PFSK-1 (cell line): ENCODE measurements around the gene RBM47.

Experiments
- FOXP2 ChIP-seq: optimal IDR thresholded peaks from 2 replicates; pipeline ENCODE3; 2011; ENCODE audit warnings: borderline replicate concordance, control low read depth, inconsistent platforms; ENCODE audit not compliant: insufficient read depth; ENCODE audit errors: extremely low read length, extremely low read depth
- POLR2AphosphoS5 ChIP-seq: IDR thresholded peaks from 2 replicates; pipeline ENCODE4 v1.6.1; 2012; ENCODE audit warnings: low read depth, mild to moderate bottlenecking, control low read depth, low read length, moderate library complexity
- SIN3A ChIP-seq: IDR thresholded peaks from 2 replicates; pipeline ENCODE4 v1.6.1; 2012; ENCODE audit warnings: mild to moderate bottlenecking, low read length, moderate library complexity, borderline replicate concordance; ENCODE audit not compliant: insufficient read depth
- TAF1 ChIP-seq: IDR thresholded peaks from 2 replicates; pipeline ENCODE4 v1.6.1; 2012; ENCODE audit warnings: low read length, control low read depth, borderline replicate concordance; ENCODE audit not compliant: insufficient read depth
- TF ChIP-seq, protein P1 (sequence below), 2 experiments: IDR thresholded peaks; 2 replicates each; pipeline versions ENCODE4 v1.6.1 to v1.8.0; 2011 to 2012; ENCODE audit warnings: low read depth in 2 of 2, low read length in 2 of 2, control low read depth in 1 of 2, inconsistent platforms in 1 of 2, mild to moderate bottlenecking in 1 of 2, moderate library complexity in 1 of 2; ENCODE audit not compliant: insufficient read depth in 1 of 2

The RBM47 gene

DNA sequence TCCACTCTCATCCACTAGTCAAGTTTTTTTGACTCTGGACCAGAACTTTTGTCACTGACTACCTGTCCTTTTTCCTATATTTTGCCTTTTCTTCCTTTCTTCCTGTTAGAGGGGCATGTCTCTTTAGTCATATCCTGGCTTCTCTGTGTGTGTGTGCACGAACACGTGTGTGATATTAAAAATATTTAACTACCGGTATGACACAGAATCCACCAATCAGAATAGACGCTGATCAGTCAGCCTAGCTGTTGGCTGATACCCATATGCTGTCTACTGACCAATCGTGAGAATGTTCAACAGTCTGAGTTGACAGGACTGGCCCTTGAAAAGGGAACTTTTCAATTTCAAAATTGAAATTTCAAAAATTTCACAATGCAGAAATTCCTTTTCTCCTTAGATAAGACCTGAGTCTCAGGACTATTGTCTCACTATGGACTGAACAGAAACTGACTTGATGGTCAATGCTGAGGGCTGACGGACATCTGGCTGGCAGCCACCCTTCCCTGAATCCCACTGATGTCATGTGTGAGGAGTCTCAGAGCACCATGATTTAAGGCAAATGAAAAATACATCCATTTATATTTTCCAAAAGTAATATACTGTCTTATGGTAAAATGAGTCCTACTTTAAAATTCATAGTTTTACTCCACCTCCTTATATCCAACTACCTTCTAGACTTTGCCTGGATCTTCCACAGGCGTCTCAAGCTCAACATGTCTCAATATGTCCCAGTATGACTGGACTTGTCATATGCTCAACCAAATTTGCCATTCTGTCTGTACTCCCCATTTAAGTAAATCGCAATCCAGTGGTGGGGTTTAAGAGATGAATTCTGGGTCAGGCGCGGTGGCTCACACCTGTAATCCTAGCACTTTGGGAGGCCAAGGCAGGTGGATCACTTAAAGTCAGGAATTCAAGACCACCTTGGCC, 216.5 kb downstream of the RBM47 start:
- TF ChIP-seq, protein P1, sequence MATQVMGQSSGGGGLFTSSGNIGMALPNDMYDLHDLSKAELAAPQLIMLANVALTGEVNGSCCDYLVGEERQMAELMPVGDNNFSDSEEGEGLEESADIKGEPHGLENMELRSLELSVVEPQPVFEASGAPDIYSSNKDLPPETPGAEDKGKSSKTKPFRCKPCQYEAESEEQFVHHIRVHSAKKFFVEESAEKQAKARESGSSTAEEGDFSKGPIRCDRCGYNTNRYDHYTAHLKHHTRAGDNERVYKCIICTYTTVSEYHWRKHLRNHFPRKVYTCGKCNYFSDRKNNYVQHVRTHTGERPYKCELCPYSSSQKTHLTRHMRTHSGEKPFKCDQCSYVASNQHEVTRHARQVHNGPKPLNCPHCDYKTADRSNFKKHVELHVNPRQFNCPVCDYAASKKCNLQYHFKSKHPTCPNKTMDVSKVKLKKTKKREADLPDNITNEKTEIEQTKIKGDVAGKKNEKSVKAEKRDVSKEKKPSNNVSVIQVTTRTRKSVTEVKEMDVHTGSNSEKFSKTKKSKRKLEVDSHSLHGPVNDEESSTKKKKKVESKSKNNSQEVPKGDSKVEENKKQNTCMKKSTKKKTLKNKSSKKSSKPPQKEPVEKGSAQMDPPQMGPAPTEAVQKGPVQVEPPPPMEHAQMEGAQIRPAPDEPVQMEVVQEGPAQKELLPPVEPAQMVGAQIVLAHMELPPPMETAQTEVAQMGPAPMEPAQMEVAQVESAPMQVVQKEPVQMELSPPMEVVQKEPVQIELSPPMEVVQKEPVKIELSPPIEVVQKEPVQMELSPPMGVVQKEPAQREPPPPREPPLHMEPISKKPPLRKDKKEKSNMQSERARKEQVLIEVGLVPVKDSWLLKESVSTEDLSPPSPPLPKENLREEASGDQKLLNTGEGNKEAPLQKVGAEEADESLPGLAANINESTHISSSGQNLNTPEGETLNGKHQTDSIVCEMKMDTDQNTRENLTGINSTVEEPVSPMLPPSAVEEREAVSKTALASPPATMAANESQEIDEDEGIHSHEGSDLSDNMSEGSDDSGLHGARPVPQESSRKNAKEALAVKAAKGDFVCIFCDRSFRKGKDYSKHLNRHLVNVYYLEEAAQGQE (IDR thresholded peaks at IDR 0.05; ENCODE audit: insufficient read depth in 1 of 2, low read depth in 2 of 2, low read length in 2 of 2), result no peak
- TF ChIP-seq FOXP2 (no peak), POLR2AphosphoS5 (no peak), TAF1 (no peak), SIN3A (no peak)

- TF ChIP-seq, protein P1 (IDR thresholded peaks at IDR 0.05; ENCODE audit: insufficient read depth in 1 of 2, low read depth in 2 of 2, low read length in 2 of 2), result no peak
- TF ChIP-seq TAF1 (no peak), FOXP2 (no peak), SIN3A (no peak), POLR2AphosphoS5 (no peak)
Measured at GRCh38 chr4:40412388-40412787, 217.3 kb downstream of the RBM47 start.

- TF ChIP-seq POLR2AphosphoS5 (no peak), SIN3A (no peak), FOXP2 (no peak), TAF1 (no peak)
- TF ChIP-seq, protein P1 (IDR thresholded peaks at IDR 0.05; ENCODE audit: insufficient read depth in 1 of 2, low read depth in 2 of 2, low read length in 2 of 2), result no peak
Measured at GRCh38 chr4:40409835-40410234, 219.8 kb downstream of the RBM47 start.

- TF ChIP-seq POLR2AphosphoS5, result no peak
- TF ChIP-seq, protein P1 (IDR thresholded peaks at IDR 0.05; ENCODE audit: insufficient read depth in 1 of 2, low read depth in 2 of 2, low read length in 2 of 2), result no peak
- TF ChIP-seq FOXP2, result no peak
- TF ChIP-seq TAF1, result no peak
- TF ChIP-seq SIN3A, result no peak
Measured at GRCh38 chr4:40406340-40406739, 223.3 kb downstream of the RBM47 start.
